Ishikawa (cell line): Measurements from ENCODE around the gene ABCG5.

ENCODE experiments used
- EGR1 ChIP-seq: IDR thresholded peaks from 2 replicates; pipeline ENCODE4 v1.6.1; 2012
- EP300 ChIP-seq: IDR thresholded peaks from 2 replicates; pipeline ENCODE4 v1.6.1; 2012; ENCODE audit warnings: borderline replicate concordance
- FOXM1 ChIP-seq: IDR thresholded peaks from 2 replicates; pipeline ENCODE4 v1.6.1; 2012; ENCODE audit warnings: low read depth, borderline replicate concordance
- RAD21 ChIP-seq: IDR thresholded peaks from 2 replicates; pipeline ENCODE4 v1.6.1; 2012; ENCODE audit warnings: low read depth
- TAF1 ChIP-seq: IDR thresholded peaks from 2 replicates; pipeline ENCODE4 v1.6.1; 2012; ENCODE audit warnings: low read depth, mild to moderate bottlenecking
- TCF12 ChIP-seq: IDR thresholded peaks from 2 replicates; pipeline ENCODE4 v1.6.1; 2012; ENCODE audit warnings: low read depth
- ZBTB7A ChIP-seq: IDR thresholded peaks from 2 replicates; pipeline ENCODE4 v1.6.1; 2012; ENCODE audit warnings: low read depth
- TF ChIP-seq, protein P1 (sequence below): IDR thresholded peaks from 2 replicates; pipeline ENCODE4 v1.6.1; 2012; ENCODE audit warnings: low read depth, mild to moderate bottlenecking
- TF ChIP-seq, protein P2 (sequence below): IDR thresholded peaks from 2 replicates; pipeline ENCODE4 v1.6.1; 2012

DNA sequence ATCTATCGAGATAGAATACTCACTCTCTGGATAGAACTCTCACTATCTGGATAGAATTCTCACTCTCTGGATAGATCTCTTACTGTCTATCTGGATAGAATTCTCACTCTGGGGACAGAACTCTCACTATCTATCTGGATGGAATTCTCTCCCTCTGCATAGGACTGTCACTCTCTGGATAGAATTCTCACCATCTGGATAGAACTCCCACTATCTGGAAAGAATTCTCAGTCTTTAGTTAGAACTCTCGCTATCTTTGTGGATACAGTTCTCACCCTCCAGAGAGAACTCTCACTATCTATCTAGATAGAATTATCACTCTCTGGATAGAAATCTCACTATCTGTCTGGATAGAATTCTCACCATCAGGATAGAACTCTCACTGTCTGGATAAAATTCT lies 16.7 kb upstream of the ABCG5 start:
- TF ChIP-seq TCF12 (no peak), TAF1 (no peak), EP300 (no peak), ZBTB7A (no peak), EGR1 (no peak), RAD21 (no peak), FOXM1 (no peak)
- TF ChIP-seq, protein P1, sequence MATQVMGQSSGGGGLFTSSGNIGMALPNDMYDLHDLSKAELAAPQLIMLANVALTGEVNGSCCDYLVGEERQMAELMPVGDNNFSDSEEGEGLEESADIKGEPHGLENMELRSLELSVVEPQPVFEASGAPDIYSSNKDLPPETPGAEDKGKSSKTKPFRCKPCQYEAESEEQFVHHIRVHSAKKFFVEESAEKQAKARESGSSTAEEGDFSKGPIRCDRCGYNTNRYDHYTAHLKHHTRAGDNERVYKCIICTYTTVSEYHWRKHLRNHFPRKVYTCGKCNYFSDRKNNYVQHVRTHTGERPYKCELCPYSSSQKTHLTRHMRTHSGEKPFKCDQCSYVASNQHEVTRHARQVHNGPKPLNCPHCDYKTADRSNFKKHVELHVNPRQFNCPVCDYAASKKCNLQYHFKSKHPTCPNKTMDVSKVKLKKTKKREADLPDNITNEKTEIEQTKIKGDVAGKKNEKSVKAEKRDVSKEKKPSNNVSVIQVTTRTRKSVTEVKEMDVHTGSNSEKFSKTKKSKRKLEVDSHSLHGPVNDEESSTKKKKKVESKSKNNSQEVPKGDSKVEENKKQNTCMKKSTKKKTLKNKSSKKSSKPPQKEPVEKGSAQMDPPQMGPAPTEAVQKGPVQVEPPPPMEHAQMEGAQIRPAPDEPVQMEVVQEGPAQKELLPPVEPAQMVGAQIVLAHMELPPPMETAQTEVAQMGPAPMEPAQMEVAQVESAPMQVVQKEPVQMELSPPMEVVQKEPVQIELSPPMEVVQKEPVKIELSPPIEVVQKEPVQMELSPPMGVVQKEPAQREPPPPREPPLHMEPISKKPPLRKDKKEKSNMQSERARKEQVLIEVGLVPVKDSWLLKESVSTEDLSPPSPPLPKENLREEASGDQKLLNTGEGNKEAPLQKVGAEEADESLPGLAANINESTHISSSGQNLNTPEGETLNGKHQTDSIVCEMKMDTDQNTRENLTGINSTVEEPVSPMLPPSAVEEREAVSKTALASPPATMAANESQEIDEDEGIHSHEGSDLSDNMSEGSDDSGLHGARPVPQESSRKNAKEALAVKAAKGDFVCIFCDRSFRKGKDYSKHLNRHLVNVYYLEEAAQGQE, result no peak
- TF ChIP-seq, protein P2, sequence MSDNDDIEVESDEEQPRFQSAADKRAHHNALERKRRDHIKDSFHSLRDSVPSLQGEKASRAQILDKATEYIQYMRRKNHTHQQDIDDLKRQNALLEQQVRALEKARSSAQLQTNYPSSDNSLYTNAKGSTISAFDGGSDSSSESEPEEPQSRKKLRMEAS, result no peak
